HepG2 (cell line): Measurements from ENCODE around the gene PFKL. TPM values are rescaled to one million over a fixed set of nuclear protein-coding genes. Genes with fewer than 3 reads are reported as not detected.

ENCODE experiments used
- ATAC-seq: fragments of 200-7000 bp; cut with Tn5 transposase; 3 replicates; pipeline ENCODE4 v1.9.1; 2020; ENCODE audit warnings: mild to moderate bottlenecking, moderate library complexity
- BruUV-seq: library from RNA; stranded (reverse); fragments of 400-500 nt; replicated peaks from 2 replicates; lab custom pipeline; 2021; lab: Mats Ljungman, UMichigan
- CTCF ChIA-PET: fragments of 300-600 bp; formaldehyde crosslinking; extraction: SDS; loops from one replicate; lab custom pipeline; 2021; ENCODE audit warnings: low total read pairs, inconsistent platforms, low intra/inter-chr PET ratio; lab: Yijun Ruan, JAX
- POLR2A ChIA-PET: fragments of 350-600 bp; sonication (Branson Sonifier 250); formaldehyde crosslinking; loops from one replicate; lab custom pipeline; 2020; ENCODE audit warnings: antibody characterized with exemption, inconsistent platforms; lab: Yijun Ruan, JAX
- DNase-seq: peaks from one replicate; pipeline ENCODE4 v3.0.0-alpha.2; 2015; ENCODE audit warnings: low spot score
- FAIRE-seq: peaks from 3 replicates; lab custom pipeline; 2011; peaks lifted over from hg19 to GRCh38; lab: Jason Lieb, UNC
- H2AFZ ChIP-seq: one replicate; pipeline ENCODE4 v1.6.1; 2011; ENCODE audit warnings: low read length, inconsistent platforms
- H3K27ac ChIP-seq: fragments of 300-600 bp; 3 replicates; pipeline ENCODE4 v1.8.0; 2011; ENCODE audit warnings: mixed run types, mild to moderate bottlenecking, mixed read lengths, low read length, inconsistent platforms; ENCODE audit not compliant: insufficient read depth; ENCODE audit errors: extremely low read length
- H3K27me3 ChIP-seq, 2 experiments: fragments of 200-600 bp in 1 of 2; 2 replicates in 1 of 2; 3 replicates in 1 of 2; pipeline versions ENCODE4 v1.6.0 to v1.8.0; 2011; ENCODE audit warnings: low read length in 2 of 2, mild to moderate bottlenecking in 2 of 2, moderate library complexity in 2 of 2, inconsistent platforms in 1 of 2; ENCODE audit not compliant: insufficient read depth in 2 of 2, control insufficient read depth in 1 of 2
- H3K36me3 ChIP-seq, 2 experiments: fragments of 200-600 bp in 1 of 2; replicated peaks in 1 of 2; 2 replicates in 1 of 2; 3 replicates in 1 of 2; pipeline versions ENCODE4 v1.5.1 to v1.8.0; 2011; ENCODE audit warnings: low read length in 2 of 2, inconsistent platforms in 1 of 2; ENCODE audit not compliant: insufficient read depth in 2 of 2, control insufficient read depth in 1 of 2
- H3K4me1 ChIP-seq: 2 replicates; pipeline ENCODE4 v1.5.1; 2012; ENCODE audit warnings: low read length, inconsistent platforms; ENCODE audit not compliant: insufficient read depth
- H3K4me2 ChIP-seq: 2 replicates; pipeline ENCODE4 v1.6.0; 2011; ENCODE audit warnings: low read depth, low read length, inconsistent platforms
- H3K4me3 ChIP-seq, 3 experiments: fragments of 200-600 bp in 1 of 3; sonication (generic), shearing (Covaris generic) in 1 of 3; replicated peaks in 1 of 3; 2 replicates each; pipeline ENCODE4 v1.5.1; 2011 to 2016; ENCODE audit warnings: low read length in 3 of 3, inconsistent platforms in 2 of 3, low read depth in 2 of 3, mild to moderate bottlenecking in 2 of 3, control low read depth in 1 of 3, mixed read lengths in 1 of 3; ENCODE audit not compliant: insufficient read depth in 1 of 3
- H3K79me2 ChIP-seq: one replicate; pipeline ENCODE4 v1.6.1; 2011; ENCODE audit warnings: low read length, inconsistent platforms; ENCODE audit not compliant: insufficient read depth
- H3K9ac ChIP-seq: 2 replicates; pipeline ENCODE4 v1.6.0; 2011; ENCODE audit warnings: mild to moderate bottlenecking, low read depth, low read length, inconsistent platforms; ENCODE audit not compliant: insufficient read depth
- H3K9me3 ChIP-seq: 2 replicates; pipeline ENCODE4 v1.5.1; 2012; ENCODE audit warnings: mild to moderate bottlenecking, low read length
- H4K20me1 ChIP-seq: 2 replicates; pipeline ENCODE4 v1.6.0; 2011; ENCODE audit warnings: inconsistent platforms, mild to moderate bottlenecking, low read length, moderate library complexity; ENCODE audit not compliant: insufficient read depth
- CHCHD3 ChIP-seq: sonication (generic); formaldehyde crosslinking; IDR thresholded peaks from 2 replicates; pipeline ENCODE4 v1.8.0; 2022; ENCODE audit warnings: mild to moderate bottlenecking, missing genetic modification reagents, moderate library complexity
- PCBP1 ChIP-seq: fragments of 200-400 bp; formaldehyde crosslinking; IDR thresholded peaks from 2 replicates; pipeline ENCODE4 v1.6.1; 2017; ENCODE audit warnings: mild to moderate bottlenecking, low read depth, low read length, borderline replicate concordance
- RBFOX2 ChIP-seq: fragments of 200-400 bp; formaldehyde crosslinking; IDR thresholded peaks from 2 replicates; pipeline ENCODE4 v1.6.1; 2017; ENCODE audit warnings: low read depth, mild to moderate bottlenecking, low read length
- TARDBP ChIP-seq: sonication (generic); formaldehyde crosslinking; IDR thresholded peaks from 2 replicates; pipeline ENCODE4 v1.8.0; 2022; ENCODE audit warnings: mild to moderate bottlenecking, missing genetic modification reagents
- ZNF274 ChIP-seq: sonication (generic); formaldehyde crosslinking; IDR thresholded peaks from 2 replicates; pipeline ENCODE4 v1.5.1; 2020; ENCODE audit warnings: mild to moderate bottlenecking, missing genetic modification reagents
- ZNF292 ChIP-seq: sonication (generic); formaldehyde crosslinking; IDR thresholded peaks from 2 replicates; pipeline ENCODE4 v1.8.1; 2022; ENCODE audit warnings: mild to moderate bottlenecking, low read depth, missing genetic modification reagents, borderline replicate concordance
- ZNF652 ChIP-seq: IDR thresholded peaks from 2 replicates; pipeline ENCODE4 v1.6.1; 2016; ENCODE audit warnings: low read depth, borderline replicate concordance
- ZNF788 ChIP-seq: sonication (generic); formaldehyde crosslinking; IDR thresholded peaks from 2 replicates; pipeline ENCODE4 v1.5.0; 2020; ENCODE audit warnings: mild to moderate bottlenecking, missing genetic modification reagents, borderline replicate concordance
- WGBS: methylation state at CpG from one replicate; pipeline ENCODE4 v1.1.6; 2017; ENCODE audit warnings: low lambda C conversion rate; 5-methylcytosine and 5-hydroxymethylcytosine counted together
- in situ Hi-C: cut with HindIII; loops from 2 replicates; pipeline ENCODE4 v1.10.0; 2017; ENCODE audit warnings: low pct_unique_long_range_greater_than_20kb; ENCODE audit not compliant: extremely low pct_ligation_motif_present
- intact Hi-C: fragments of 100-400 bp; cut with micrococcal nuclease; formaldehyde crosslinking; loops from one replicate; pipeline ENCODE4 v1.10.0; 2022; ENCODE audit not compliant: unreplicated experiment
- polyA plus RNA-seq, 8 experiments: library from polyadenylated mRNA; depleted of rRNA in 3 of 8; stranded (reverse) in 7 of 8; unstranded in 1 of 8; fragments of >200 nt; fragmentation: Illumina TruSeq in 4 of 8; extraction: Trizol in 4 of 8; gene quantifications; 2 replicates each; pipeline versions ENCODE4 v1.2.1 to v1.2.3, GENCODE V29; 2011 to 2016; ENCODE audit warnings: low read depth in 4 of 8, missing spikeins in 1 of 8, mixed read lengths in 1 of 8; ENCODE audit not compliant: insufficient read depth in 1 of 8
- total RNA-seq, 5 experiments: library from RNA; depleted of rRNA; stranded (reverse); fragments of >200 nt; fragmentation: Illumina TruSeq; extraction: Trizol; gene quantifications; 2 replicates each; pipeline ENCODE4 v1.2.3, GENCODE V29; 2016; ENCODE audit warnings: low read depth in 1 of 5
- TF ChIP-seq, protein P1 (sequence below): sonication (generic); formaldehyde crosslinking; IDR thresholded peaks from 2 replicates; pipeline ENCODE4 v1.8.0; 2022; ENCODE audit warnings: missing genetic modification reagents, mild to moderate bottlenecking, moderate library complexity, borderline replicate concordance
- TF ChIP-seq, protein P2 (sequence below): sonication (generic); formaldehyde crosslinking; IDR thresholded peaks from 2 replicates; pipeline ENCODE4 v1.4.0; 2020; ENCODE audit warnings: missing genetic modification reagents

The PFKL gene
- total and polyA plus RNA-seq, 2 of the 13 experiments (the other 11 are each of a cell fraction or from before 2014, with no cell fraction given) = 92.8 to 106 TPM

DNA sequence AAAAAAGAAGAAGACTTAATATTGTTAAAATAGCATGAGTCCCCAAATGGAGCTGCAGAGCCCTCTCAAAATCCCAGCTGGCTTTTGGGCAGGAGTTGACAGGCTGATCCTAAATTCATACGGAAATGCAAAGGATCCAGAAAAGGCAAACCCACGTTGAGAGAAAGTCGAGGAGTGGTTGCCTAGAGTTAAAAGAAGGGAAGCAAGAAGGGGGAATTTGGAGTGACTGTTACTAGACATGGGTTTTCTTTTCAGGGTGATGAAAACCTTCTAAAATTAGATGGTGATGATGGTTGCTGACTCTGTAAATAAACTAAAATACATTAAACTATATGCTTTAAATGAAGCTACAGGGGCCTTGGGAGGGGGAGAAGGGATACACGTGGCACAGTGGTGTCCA, 39.8 kb upstream of the PFKL start:
- Histone ChIP-seq H3K27ac (no peak overlapping the region), H3K36me3 (no peaks in the 10 kb centered on the region), H3K4me3 (no peak overlapping the region), H3K79me2 (no peaks in the 10 kb centered on the region), H3K27me3 (peaks cover 0 to 13% of the 10 kb centered on the region in 2 experiments; a peak in 1 of 5 replicates), H3K9ac (no peak overlapping the region), H3K4me2 (no peak overlapping the region), H3K4me1 (peaks cover 23% of the 10 kb centered on the region)
- FAIRE-seq = no peak
- 53% methylated on average over 4 of the region's 4 CpGs for WGBS
- no peak for DNase-seq
- POLR2A ChIA-PET = no interaction called here
- TF ChIP-seq ZNF652 = no peak
- no peak for TF ChIP-seq ZNF788 (CRISPR knock-in tag)
- TF ChIP-seq TARDBP (CRISPR knock-in tag) = no peak
- no peak for TF ChIP-seq CHCHD3 (CRISPR knock-in tag)
- TF ChIP-seq RBFOX2 = no peak
- TF ChIP-seq, protein P1, sequence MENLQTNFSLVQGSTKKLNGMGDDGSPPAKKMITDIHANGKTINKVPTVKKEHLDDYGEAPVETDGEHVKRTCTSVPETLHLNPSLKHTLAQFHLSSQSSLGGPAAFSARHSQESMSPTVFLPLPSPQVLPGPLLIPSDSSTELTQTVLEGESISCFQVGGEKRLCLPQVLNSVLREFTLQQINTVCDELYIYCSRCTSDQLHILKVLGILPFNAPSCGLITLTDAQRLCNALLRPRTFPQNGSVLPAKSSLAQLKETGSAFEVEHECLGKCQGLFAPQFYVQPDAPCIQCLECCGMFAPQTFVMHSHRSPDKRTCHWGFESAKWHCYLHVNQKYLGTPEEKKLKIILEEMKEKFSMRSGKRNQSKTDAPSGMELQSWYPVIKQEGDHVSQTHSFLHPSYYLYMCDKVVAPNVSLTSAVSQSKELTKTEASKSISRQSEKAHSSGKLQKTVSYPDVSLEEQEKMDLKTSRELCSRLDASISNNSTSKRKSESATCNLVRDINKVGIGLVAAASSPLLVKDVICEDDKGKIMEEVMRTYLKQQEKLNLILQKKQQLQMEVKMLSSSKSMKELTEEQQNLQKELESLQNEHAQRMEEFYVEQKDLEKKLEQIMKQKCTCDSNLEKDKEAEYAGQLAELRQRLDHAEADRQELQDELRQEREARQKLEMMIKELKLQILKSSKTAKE (CRISPR knock-in tag) = no peak
- no peak for TF ChIP-seq PCBP1
- TF ChIP-seq ZNF274 (CRISPR knock-in tag) = no peak
- TF ChIP-seq, protein P2, sequence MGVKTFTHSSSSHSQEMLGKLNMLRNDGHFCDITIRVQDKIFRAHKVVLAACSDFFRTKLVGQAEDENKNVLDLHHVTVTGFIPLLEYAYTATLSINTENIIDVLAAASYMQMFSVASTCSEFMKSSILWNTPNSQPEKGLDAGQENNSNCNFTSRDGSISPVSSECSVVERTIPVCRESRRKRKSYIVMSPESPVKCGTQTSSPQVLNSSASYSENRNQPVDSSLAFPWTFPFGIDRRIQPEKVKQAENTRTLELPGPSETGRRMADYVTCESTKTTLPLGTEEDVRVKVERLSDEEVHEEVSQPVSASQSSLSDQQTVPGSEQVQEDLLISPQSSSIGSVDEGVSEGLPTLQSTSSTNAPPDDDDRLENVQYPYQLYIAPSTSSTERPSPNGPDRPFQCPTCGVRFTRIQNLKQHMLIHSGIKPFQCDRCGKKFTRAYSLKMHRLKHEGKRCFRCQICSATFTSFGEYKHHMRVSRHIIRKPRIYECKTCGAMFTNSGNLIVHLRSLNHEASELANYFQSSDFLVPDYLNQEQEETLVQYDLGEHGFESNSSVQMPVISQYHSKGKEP = no peak
- TF ChIP-seq ZNF292 (CRISPR knock-in tag) = no peak
- TF ChIP-seq, all 625 proteins: peak for 0
- Histone ChIP-seq H2AFZ (no peak overlapping the region), H4K20me1 (no peaks in the 10 kb centered on the region), H3K9me3 (no peaks in the 10 kb centered on the region)
- BruUV-seq = no TSS peak
- in situ Hi-C loops = no loop called here
- CTCF ChIA-PET = no interaction called here
- intact Hi-C loops = no loop called here
- no peak for ATAC-seq
